Endodermal cell (in vitro differentiated cells): ENCODE measurements around the gene UTP11. TPM values are rescaled to one million over a fixed set of nuclear protein-coding genes. Genes with fewer than 3 reads are reported as not detected.
A peak's percentile ranks its signal among the peaks of the same experiment; 100 is the strongest.

Source experiments
- DNase-seq: peaks from one replicate; pipeline ENCODE4 v3.0.0-alpha.2; 2017
- H3K27ac ChIP-seq: 2 replicates; pipeline ENCODE4 v1.5.1; 2013; ENCODE audit warnings: mild to moderate bottlenecking, low read depth, low read length, moderate library complexity
- H3K27me3 ChIP-seq: 2 replicates; pipeline ENCODE4 v1.6.1; 2013; ENCODE audit warnings: mild to moderate bottlenecking, low read length, moderate library complexity; ENCODE audit not compliant: insufficient read depth, control insufficient read depth, poor library complexity, severe bottlenecking
- H3K36me3 ChIP-seq: 2 replicates; pipeline ENCODE4 v1.7.0; 2013; ENCODE audit warnings: mild to moderate bottlenecking, low read length, moderate library complexity; ENCODE audit not compliant: control insufficient read depth, insufficient read depth
- H3K4me1 ChIP-seq: one replicate; pipeline ENCODE4 v1.7.0; 2013; ENCODE audit warnings: low read length; ENCODE audit not compliant: control insufficient read depth, insufficient read depth
- H3K4me3 ChIP-seq: 2 replicates; pipeline ENCODE4 v1.5.1; 2013; ENCODE audit warnings: mild to moderate bottlenecking, low read length, moderate library complexity
- H3K9ac ChIP-seq: 2 replicates; pipeline ENCODE4 v1.6.1; 2013; ENCODE audit warnings: mild to moderate bottlenecking, low read length, moderate library complexity; ENCODE audit not compliant: poor library complexity, severe bottlenecking; ENCODE audit errors: extremely low read depth
- H3K9me3 ChIP-seq: 2 replicates; pipeline ENCODE4 v1.6.1; 2013; ENCODE audit warnings: mild to moderate bottlenecking, low read length, moderate library complexity; ENCODE audit not compliant: control insufficient read depth
- H3K27ac Mint-ChIP-seq: 2 replicates; pipeline ENCODE4 v1.8.0; 2020; ENCODE audit warnings: mixed read lengths
- H3K27me3 Mint-ChIP-seq: 2 replicates; pipeline ENCODE4 v1.8.0; 2021; ENCODE audit warnings: mild to moderate bottlenecking, mixed read lengths; ENCODE audit not compliant: insufficient read depth
- H3K36me3 Mint-ChIP-seq: 2 replicates; pipeline ENCODE4 v1.8.0; 2020; ENCODE audit warnings: low read depth, mixed read lengths
- H3K4me1 Mint-ChIP-seq: 2 replicates; pipeline ENCODE4 v1.8.0; 2020; ENCODE audit warnings: mixed read lengths
- H3K4me3 Mint-ChIP-seq: 2 replicates; pipeline ENCODE4 v1.8.0; 2020; ENCODE audit warnings: mild to moderate bottlenecking, moderate library complexity, mixed read lengths
- H3K9me3 Mint-ChIP-seq: 2 replicates; pipeline ENCODE4 v1.8.0; 2020; ENCODE audit warnings: mild to moderate bottlenecking, mixed read lengths
- CTCF ChIP-seq: fragments of 200-600 bp; sonication (generic); conservative IDR thresholded peaks from 2 replicates; pipeline ENCODE4 v1.5.0; 2021; ENCODE audit warnings: antibody characterized with exemption, mild to moderate bottlenecking
- WGBS, 2 experiments: methylation state at CpG; one replicate each; pipeline versions ENCODE4 v1.1.5 to v1.1.7; 2013; ENCODE audit warnings: missing lambda C conversion rate in 2 of 2, mixed read lengths in 1 of 2; ENCODE audit not compliant: insufficient coverage in 1 of 2, insufficient read length in 1 of 2; 5-methylcytosine and 5-hydroxymethylcytosine counted together
- total RNA-seq, 2 donors: library from RNA; stranded (reverse); fragmentation: NEBNext Ultra II Directional in 1 of 2; extraction: Animal tissue kit (Norgen Biotek cat#: 25700) in 1 of 2; gene quantifications; 2 replicates in 1 of 2; 3 replicates in 1 of 2; pipeline ENCODE4 v1.2.1, GENCODE V29; 2021

UTP11 gene
- total RNA-seq, 2 donors from 2014 or later = 40.9 to 46.3 TPM

GRCh38 chr1:38018864-38019343 is 6.4 kb downstream of the UTP11 start:
- WGBS, 2 experiments = 89 to 98% methylated on average over 6 of the region's 6 CpGs
- no peaks in the 10 kb centered on the region for H3K27me3 Mint-ChIP-seq
- H3K9me3 Mint-ChIP-seq = no peaks in the 10 kb centered on the region
- Histone ChIP-seq H3K4me3 (no peak overlapping the region), H3K27me3 (no peaks in the 10 kb centered on the region), H3K27ac (no peak overlapping the region), H3K36me3 (peaks cover 83% of the 10 kb centered on the region), H3K4me1 (no peaks in the 10 kb centered on the region), H3K9ac (no peak overlapping the region), H3K9me3 (no peaks in the 10 kb centered on the region)
- H3K4me3 Mint-ChIP-seq = no peak overlapping the region
- peaks cover 3% of the 10 kb centered on the region for H3K4me1 Mint-ChIP-seq
- peaks cover 61% of the 10 kb centered on the region for H3K36me3 Mint-ChIP-seq
- DNase-seq = no peak
- peak; percentile 75 for TF ChIP-seq CTCF
- H3K27ac Mint-ChIP-seq = no peak overlapping the region

- no peak overlapping the region for H3K4me3 ChIP-seq
- Mint-ChIP-seq H3K36me3 (peaks cover 68% of the 10 kb centered on the region), H3K4me1 (no peaks in the 10 kb centered on the region), H3K27me3 (no peaks in the 10 kb centered on the region), H3K9me3 (no peaks in the 10 kb centered on the region), H3K4me3 (no peak overlapping the region), H3K27ac (no peak overlapping the region)
- no peaks in the 10 kb centered on the region for H3K4me1 ChIP-seq
- H3K9me3 ChIP-seq = no peaks in the 10 kb centered on the region
- H3K9ac ChIP-seq = no peak overlapping the region
- WGBS, 2 experiments = 97 to 100% methylated on average over 2 of the region's 2 CpGs
- no peak for TF ChIP-seq CTCF
- DNase-seq = no peak
- H3K36me3 ChIP-seq = peaks cover 90% of the 10 kb centered on the region
- no peak overlapping the region for H3K27ac ChIP-seq
- H3K27me3 ChIP-seq = no peaks in the 10 kb centered on the region
These were observed 7.9 kb downstream of the UTP11 start for GRCh38 chr1:38020396-38020795.

- H3K4me3 ChIP-seq = no peak overlapping the region
- no peaks in the 10 kb centered on the region for H3K9me3 Mint-ChIP-seq
- peaks cover 3% of the 10 kb centered on the region for H3K4me1 Mint-ChIP-seq
- DNase-seq = no peak
- no peak overlapping the region for H3K9ac ChIP-seq
- TF ChIP-seq CTCF = no peak
- peaks cover 82% of the 10 kb centered on the region for H3K36me3 ChIP-seq
- H3K4me1 ChIP-seq = no peaks in the 10 kb centered on the region
- 96 to 100% methylated on average over 2 to 5 of the region's 5 CpGs for WGBS, 2 experiments
- no peaks in the 10 kb centered on the region for H3K27me3 Mint-ChIP-seq
- H3K9me3 ChIP-seq = no peaks in the 10 kb centered on the region
- H3K4me3 Mint-ChIP-seq = no peak overlapping the region
- H3K27ac ChIP-seq = no peak overlapping the region
- H3K36me3 Mint-ChIP-seq = peaks cover 66% of the 10 kb centered on the region
- H3K27me3 ChIP-seq = no peaks in the 10 kb centered on the region
- H3K27ac Mint-ChIP-seq = no peak overlapping the region
These were observed 9.4 kb downstream of the UTP11 start for GRCh38 chr1:38021969-38022368.
